ENCODE results near the gene SH2D4B.

Gene SH2D4B

GRCh38 chr10:80660266-80660665 is 122.6 kb downstream of the SH2D4B start:
- no peak for DNase-seq (ENCODE audit: low read depth)
- no peak for TF ChIP-seq CTCF (IDR thresholded peaks at IDR 0.05; ENCODE audit: low read depth, low read length, missing control alignments)
- H3K4me3 ChIP-seq (ENCODE audit: low read depth, low read length), result no peak overlapping the region

GRCh38 chr10:80660736-80661135 is 123.0 kb downstream of the SH2D4B start:
- no peak for DNase-seq (ENCODE audit: low read depth)
- TF ChIP-seq CTCF (IDR thresholded peaks at IDR 0.05; ENCODE audit: low read depth, low read length, missing control alignments), result no peak
- no peak overlapping the region for H3K4me3 ChIP-seq (ENCODE audit: low read depth, low read length)

GRCh38 chr10:80661526-80661925 is 123.8 kb downstream of the SH2D4B start:
- no peak for TF ChIP-seq CTCF (IDR thresholded peaks at IDR 0.05; ENCODE audit: low read depth, low read length, missing control alignments)
- DNase-seq (ENCODE audit: low read depth), result no peak
- no peak overlapping the region for H3K4me3 ChIP-seq (ENCODE audit: low read depth, low read length)

GRCh38 chr10:80662429-80663261 is 124.9 kb downstream of the SH2D4B start:
- peak; percentile 13 for DNase-seq (ENCODE audit: low read depth)
- peak; percentile 77 for TF ChIP-seq CTCF (IDR thresholded peaks at IDR 0.05; ENCODE audit: low read depth, low read length, missing control alignments)
- no peak overlapping the region for H3K4me3 ChIP-seq (ENCODE audit: low read depth, low read length)

GRCh38 chr10:80664071-80664680 is 126.5 kb downstream of the SH2D4B start:
- H3K4me3 ChIP-seq (ENCODE audit: low read depth, low read length), result no peak overlapping the region
- no peak for DNase-seq (ENCODE audit: low read depth)
- TF ChIP-seq CTCF (IDR thresholded peaks at IDR 0.05; ENCODE audit: low read depth, low read length, missing control alignments), result peak; percentile 97

GRCh38 chr10:80669485-80669884 is 131.8 kb downstream of the SH2D4B start:
- no peak overlapping the region for H3K4me3 ChIP-seq (ENCODE audit: low read depth, low read length)
- TF ChIP-seq CTCF (IDR thresholded peaks at IDR 0.05; ENCODE audit: low read depth, low read length, missing control alignments), result no peak
- no peak for DNase-seq (ENCODE audit: low read depth)
